CMK (cell line): Measurements from ENCODE around the gene DSG2.

ENCODE experiments used
- DNase-seq: peaks from one replicate; pipeline ENCODE4 v3.0.0-alpha.2; 2010; ENCODE audit warnings: low read depth

DSG2 gene

GRCh38 chr18:31555971-31556747 is 58.2 kb downstream of the DSG2 start:
- peak; percentile 30 for DNase-seq

- no peak for DNase-seq
Observed at GRCh38 chr18:31557446-31557845, 59.5 kb downstream of the DSG2 start.

GRCh38 chr18:31558567-31558966 is 60.6 kb downstream of the DSG2 start:
- DNase-seq, result no peak

- DNase-seq, result no peak
Observed at GRCh38 chr18:31562726-31563125, 64.7 kb downstream of the DSG2 start.

GRCh38 chr18:31563778-31564177 is 65.8 kb downstream of the DSG2 start:
- no peak for DNase-seq

GRCh38 chr18:31565345-31565744 is 67.4 kb downstream of the DSG2 start:
- DNase-seq, result no peak

GRCh38 chr18:31565782-31566512 is 68.0 kb downstream of the DSG2 start:
- no peak for DNase-seq

GRCh38 chr18:31566576-31567306 is 68.8 kb downstream of the DSG2 start:
- no peak for DNase-seq

GRCh38 chr18:31572368-31572767 is 74.4 kb downstream of the DSG2 start:
- no peak for DNase-seq

- DNase-seq, result no peak
Observed at GRCh38 chr18:31573051-31573450, 75.1 kb downstream of the DSG2 start.

GRCh38 chr18:31574359-31574758 is 76.4 kb downstream of the DSG2 start:
- DNase-seq, result no peak

- DNase-seq, result no peak
Observed at GRCh38 chr18:31575515-31576257, 77.7 kb downstream of the DSG2 start.

GRCh38 chr18:31576670-31577069 is 78.7 kb downstream of the DSG2 start:
- no peak for DNase-seq

- no peak for DNase-seq
Observed at GRCh38 chr18:31577195-31577594, 79.2 kb downstream of the DSG2 start.

GRCh38 chr18:31578126-31578525 is 80.1 kb downstream of the DSG2 start:
- DNase-seq, result no peak

GRCh38 chr18:31579375-31579774 is 81.4 kb downstream of the DSG2 start:
- no peak for DNase-seq

- DNase-seq, result no peak
Observed at GRCh38 chr18:31581498-31582197, 83.7 kb downstream of the DSG2 start.

GRCh38 chr18:31583185-31583854 is 85.3 kb downstream of the DSG2 start:
- no peak for DNase-seq

- no peak for DNase-seq
Observed at GRCh38 chr18:31585991-31586390, 88.0 kb downstream of the DSG2 start.

GRCh38 chr18:31586616-31587015 is 88.6 kb downstream of the DSG2 start:
- no peak for DNase-seq

GRCh38 chr18:31587529-31587928 is 89.6 kb downstream of the DSG2 start:
- DNase-seq, result no peak
